Ishikawa (cell line): Measurements from ENCODE around the gene CACNA1D.

ENCODE experiments used
- CEBPB ChIP-seq: IDR thresholded peaks from 2 replicates; pipeline ENCODE4 v1.6.1; 2012
- CREB1 ChIP-seq: IDR thresholded peaks from 2 replicates; pipeline ENCODE4 v1.6.1; 2012; ENCODE audit warnings: low read depth
- EP300 ChIP-seq: IDR thresholded peaks from 2 replicates; pipeline ENCODE4 v1.6.1; 2012; ENCODE audit warnings: borderline replicate concordance
- FOXM1 ChIP-seq: IDR thresholded peaks from 2 replicates; pipeline ENCODE4 v1.6.1; 2012; ENCODE audit warnings: low read depth, borderline replicate concordance
- NFIC ChIP-seq: IDR thresholded peaks from 2 replicates; pipeline ENCODE4 v1.6.1; 2012
- TF ChIP-seq, protein P1 (sequence below): IDR thresholded peaks from 2 replicates; pipeline ENCODE4 v1.6.1; 2012; ENCODE audit warnings: low read depth, mild to moderate bottlenecking
- TF ChIP-seq, protein P2 (sequence below): IDR thresholded peaks from 2 replicates; pipeline ENCODE4 v1.6.1; 2012

DNA sequence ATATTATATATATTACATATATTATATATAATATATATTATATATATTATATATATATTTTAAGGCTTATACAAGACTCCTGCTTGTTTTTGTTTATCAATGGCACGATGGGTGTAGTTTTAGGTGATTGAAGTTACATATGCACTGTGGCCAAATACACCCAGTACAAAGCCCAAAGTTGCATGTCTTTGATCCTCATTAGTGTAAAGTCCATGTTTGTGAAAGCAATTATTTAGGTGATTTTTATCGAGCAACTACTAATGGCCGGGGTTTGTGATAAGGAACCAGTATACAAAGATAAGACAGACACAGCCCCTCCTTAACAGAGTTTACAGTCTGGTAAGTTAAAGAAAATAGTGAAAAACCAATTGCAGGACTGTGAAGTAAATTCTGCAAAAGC is 197.5 kb downstream of the CACNA1D start:
- TF ChIP-seq CREB1 (no peak), NFIC (no peak), EP300 (no peak), FOXM1 (no peak), CEBPB (no peak)
- TF ChIP-seq, protein P1, sequence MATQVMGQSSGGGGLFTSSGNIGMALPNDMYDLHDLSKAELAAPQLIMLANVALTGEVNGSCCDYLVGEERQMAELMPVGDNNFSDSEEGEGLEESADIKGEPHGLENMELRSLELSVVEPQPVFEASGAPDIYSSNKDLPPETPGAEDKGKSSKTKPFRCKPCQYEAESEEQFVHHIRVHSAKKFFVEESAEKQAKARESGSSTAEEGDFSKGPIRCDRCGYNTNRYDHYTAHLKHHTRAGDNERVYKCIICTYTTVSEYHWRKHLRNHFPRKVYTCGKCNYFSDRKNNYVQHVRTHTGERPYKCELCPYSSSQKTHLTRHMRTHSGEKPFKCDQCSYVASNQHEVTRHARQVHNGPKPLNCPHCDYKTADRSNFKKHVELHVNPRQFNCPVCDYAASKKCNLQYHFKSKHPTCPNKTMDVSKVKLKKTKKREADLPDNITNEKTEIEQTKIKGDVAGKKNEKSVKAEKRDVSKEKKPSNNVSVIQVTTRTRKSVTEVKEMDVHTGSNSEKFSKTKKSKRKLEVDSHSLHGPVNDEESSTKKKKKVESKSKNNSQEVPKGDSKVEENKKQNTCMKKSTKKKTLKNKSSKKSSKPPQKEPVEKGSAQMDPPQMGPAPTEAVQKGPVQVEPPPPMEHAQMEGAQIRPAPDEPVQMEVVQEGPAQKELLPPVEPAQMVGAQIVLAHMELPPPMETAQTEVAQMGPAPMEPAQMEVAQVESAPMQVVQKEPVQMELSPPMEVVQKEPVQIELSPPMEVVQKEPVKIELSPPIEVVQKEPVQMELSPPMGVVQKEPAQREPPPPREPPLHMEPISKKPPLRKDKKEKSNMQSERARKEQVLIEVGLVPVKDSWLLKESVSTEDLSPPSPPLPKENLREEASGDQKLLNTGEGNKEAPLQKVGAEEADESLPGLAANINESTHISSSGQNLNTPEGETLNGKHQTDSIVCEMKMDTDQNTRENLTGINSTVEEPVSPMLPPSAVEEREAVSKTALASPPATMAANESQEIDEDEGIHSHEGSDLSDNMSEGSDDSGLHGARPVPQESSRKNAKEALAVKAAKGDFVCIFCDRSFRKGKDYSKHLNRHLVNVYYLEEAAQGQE = no peak
- TF ChIP-seq, protein P2, sequence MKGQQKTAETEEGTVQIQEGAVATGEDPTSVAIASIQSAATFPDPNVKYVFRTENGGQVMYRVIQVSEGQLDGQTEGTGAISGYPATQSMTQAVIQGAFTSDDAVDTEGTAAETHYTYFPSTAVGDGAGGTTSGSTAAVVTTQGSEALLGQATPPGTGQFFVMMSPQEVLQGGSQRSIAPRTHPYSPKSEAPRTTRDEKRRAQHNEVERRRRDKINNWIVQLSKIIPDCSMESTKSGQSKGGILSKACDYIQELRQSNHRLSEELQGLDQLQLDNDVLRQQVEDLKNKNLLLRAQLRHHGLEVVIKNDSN = no peak
